Activated CD4-positive, alpha-beta T cell treated with anti-CD3 and anti-CD28 coated beads, Interleukin-2, amount 50 U/mL, for 1 hour (primary cell): ENCODE measurements around the gene HYLS1.

ENCODE experiments used
- DNase-seq: peaks from one replicate; pipeline ENCODE4 v3.0.0-alpha.2; 2020

The HYLS1 gene

GRCh38 chr11:125935056-125935455, 47.6 kb downstream of the HYLS1 start:
- DNase-seq = no peak

GRCh38 chr11:125935618-125936199, 48.2 kb downstream of the HYLS1 start:
- DNase-seq = no peak

GRCh38 chr11:125938418-125938817, 51.0 kb downstream of the HYLS1 start:
- no peak for DNase-seq

GRCh38 chr11:125939081-125939521, 51.6 kb downstream of the HYLS1 start:
- no peak for DNase-seq

GRCh38 chr11:125940145-125940544, 52.7 kb downstream of the HYLS1 start:
- no peak for DNase-seq

GRCh38 chr11:125941267-125941618, 53.8 kb downstream of the HYLS1 start:
- DNase-seq = no peak

GRCh38 chr11:125941619-125942611, 54.4 kb downstream of the HYLS1 start:
- DNase-seq = peak; percentile 48

GRCh38 chr11:125942771-125943428, 55.4 kb downstream of the HYLS1 start:
- DNase-seq = no peak

- no peak for DNase-seq
Measured at GRCh38 chr11:125943661-125944349, 56.3 kb downstream of the HYLS1 start.

GRCh38 chr11:125944350-125945010, 57.0 kb downstream of the HYLS1 start:
- DNase-seq = no peak

GRCh38 chr11:125945011-125945796, 57.7 kb downstream of the HYLS1 start:
- no peak for DNase-seq

GRCh38 chr11:125945797-125946520, 58.5 kb downstream of the HYLS1 start, which contains the start of gene VSIG10L2:
VSIG10L2 (plus strand) TSS chr11:125946044; CDS start chr11:125946056, 12 bp downstream.
- no peak for DNase-seq

- DNase-seq = no peak
Measured at GRCh38 chr11:125946712-125947418, 59.4 kb downstream of the HYLS1 start.

- DNase-seq = no peak
Measured at GRCh38 chr11:125947419-125948277, 60.2 kb downstream of the HYLS1 start.

GRCh38 chr11:125948278-125949051, 61.0 kb downstream of the HYLS1 start:
- no peak for DNase-seq

- DNase-seq = no peak
Measured at GRCh38 chr11:125949271-125950177, 62.1 kb downstream of the HYLS1 start.

- no peak for DNase-seq
Measured at GRCh38 chr11:125950178-125950490, 62.7 kb downstream of the HYLS1 start.
